ENCODE results near the gene CCDC102A.

Gene CCDC102A

GRCh38 chr16:57471852-57472664 is 64.3 kb downstream of the CCDC102A start:
- Histone ChIP-seq H3K23ac (ENCODE audit: low read length) (no peak overlapping the region), H3K79me1 (ENCODE audit: low read length) (no peaks in the 10 kb centered on the region), H3K79me2 (ENCODE audit: control insufficient read depth, insufficient read depth, low read length) (no peaks in the 10 kb centered on the region), H3K56ac (ENCODE audit: low read length) (peak overlapping the region; percentile 72), H2AK5ac (ENCODE audit: low read length) (no peak overlapping the region), H3K9ac (ENCODE audit: low read length) (peak overlapping the region; percentile 19), H3K27ac (ENCODE audit: low read depth, low read length) (peak overlapping the region; percentile 88), H2BK120ac (ENCODE audit: low read depth, low read length) (no peak overlapping the region), H3K4me3 (ENCODE audit: low read length) (no peak overlapping the region), H2BK5ac (ENCODE audit: low read length) (peak overlapping the region; percentile 66), H3K4ac (ENCODE audit: low read depth, low read length) (no peak overlapping the region), H3K36me3 (ENCODE audit: control insufficient read depth, insufficient read depth, low read length) (peaks cover 27% of the 10 kb centered on the region), H3K4me2 (ENCODE audit: low read length) (no peak overlapping the region), H4K8ac (ENCODE audit: low read depth, low read length) (no peak overlapping the region), H4K5ac (ENCODE audit: low read length) (no peak overlapping the region), H3K27me3 (ENCODE audit: insufficient read depth, low read length, poor library complexity) (no peaks in the 10 kb centered on the region), H3K4me1 (ENCODE audit: control insufficient read depth, low read depth, low read length) (peaks cover 11% of the 10 kb centered on the region), H3K18ac (ENCODE audit: low read length) (no peak overlapping the region), H2BK15ac (replicated peaks; ENCODE audit: low read depth) (no peak overlapping the region)
- WGBS (ENCODE audit: extremely low coverage, insufficient coverage, low lambda C conversion rate), result no CpG with 5 or more reads among the region's 10 CpGs
- no peak for DNase-seq

- peaks cover 3% of the 10 kb centered on the region for H3K79me1 ChIP-seq (ENCODE audit: low read length)
- no peak overlapping the region for H2BK5ac ChIP-seq (ENCODE audit: low read length)
- H3K4me2 ChIP-seq (ENCODE audit: low read length), result no peak overlapping the region
- peak overlapping the region; percentile 16 for H3K9ac ChIP-seq (ENCODE audit: low read length)
- no peaks in the 10 kb centered on the region for H3K27me3 ChIP-seq (ENCODE audit: insufficient read depth, low read length, poor library complexity)
- no peak overlapping the region for H3K4ac ChIP-seq (ENCODE audit: low read depth, low read length)
- no peak overlapping the region for H2BK15ac ChIP-seq (replicated peaks; ENCODE audit: low read depth)
- no peak overlapping the region for H4K5ac ChIP-seq (ENCODE audit: low read length)
- no peak overlapping the region for H4K8ac ChIP-seq (ENCODE audit: low read depth, low read length)
- no peak for DNase-seq
- H2BK120ac ChIP-seq (ENCODE audit: low read depth, low read length), result no peak overlapping the region
- no peak overlapping the region for H3K27ac ChIP-seq (ENCODE audit: low read depth, low read length)
- peaks cover 29% of the 10 kb centered on the region for H3K36me3 ChIP-seq (ENCODE audit: control insufficient read depth, insufficient read depth, low read length)
- H3K79me2 ChIP-seq (ENCODE audit: control insufficient read depth, insufficient read depth, low read length), result no peaks in the 10 kb centered on the region
- H2AK5ac ChIP-seq (ENCODE audit: low read length), result no peak overlapping the region
- H3K4me3 ChIP-seq (ENCODE audit: low read length), result no peak overlapping the region
- H3K56ac ChIP-seq (ENCODE audit: low read length), result no peak overlapping the region
- peaks cover 11% of the 10 kb centered on the region for H3K4me1 ChIP-seq (ENCODE audit: control insufficient read depth, low read depth, low read length)
- WGBS (ENCODE audit: extremely low coverage, insufficient coverage, low lambda C conversion rate), result no CpG with 5 or more reads among the region's 1 CpG
- H3K18ac ChIP-seq (ENCODE audit: low read length), result no peak overlapping the region
- no peak overlapping the region for H3K23ac ChIP-seq (ENCODE audit: low read length)
These were observed 65.2 kb downstream of the CCDC102A start for GRCh38 chr16:57471209-57471608.

GRCh38 chr16:57470711-57471110 is 65.7 kb downstream of the CCDC102A start:
- Histone ChIP-seq H3K4me1 (ENCODE audit: control insufficient read depth, low read depth, low read length) (peaks cover 9% of the 10 kb centered on the region), H2BK5ac (ENCODE audit: low read length) (no peak overlapping the region), H3K56ac (ENCODE audit: low read length) (no peak overlapping the region), H3K79me1 (ENCODE audit: low read length) (peaks cover 4% of the 10 kb centered on the region), H2BK15ac (replicated peaks; ENCODE audit: low read depth) (no peak overlapping the region), H3K18ac (ENCODE audit: low read length) (no peak overlapping the region), H3K4me2 (ENCODE audit: low read length) (no peak overlapping the region), H3K4ac (ENCODE audit: low read depth, low read length) (no peak overlapping the region), H3K27ac (ENCODE audit: low read depth, low read length) (no peak overlapping the region), H2BK120ac (ENCODE audit: low read depth, low read length) (no peak overlapping the region), H3K36me3 (ENCODE audit: control insufficient read depth, insufficient read depth, low read length) (peaks cover 29% of the 10 kb centered on the region), H3K27me3 (ENCODE audit: insufficient read depth, low read length, poor library complexity) (no peaks in the 10 kb centered on the region), H4K5ac (ENCODE audit: low read length) (no peak overlapping the region), H3K23ac (ENCODE audit: low read length) (no peak overlapping the region), H4K8ac (ENCODE audit: low read depth, low read length) (no peak overlapping the region), H3K4me3 (ENCODE audit: low read length) (no peak overlapping the region), H2AK5ac (ENCODE audit: low read length) (no peak overlapping the region), H3K79me2 (ENCODE audit: control insufficient read depth, insufficient read depth, low read length) (no peaks in the 10 kb centered on the region), H3K9ac (ENCODE audit: low read length) (no peak overlapping the region)
- WGBS (ENCODE audit: extremely low coverage, insufficient coverage, low lambda C conversion rate), result no CpG with 5 or more reads among the region's 6 CpGs
- no peak for DNase-seq

- Histone ChIP-seq H3K18ac (ENCODE audit: low read length) (no peak overlapping the region), H3K27me3 (ENCODE audit: insufficient read depth, low read length, poor library complexity) (no peaks in the 10 kb centered on the region), H3K79me2 (ENCODE audit: control insufficient read depth, insufficient read depth, low read length) (no peaks in the 10 kb centered on the region), H2BK5ac (ENCODE audit: low read length) (no peak overlapping the region), H2BK120ac (ENCODE audit: low read depth, low read length) (no peak overlapping the region), H3K4ac (ENCODE audit: low read depth, low read length) (no peak overlapping the region), H4K5ac (ENCODE audit: low read length) (no peak overlapping the region), H3K4me1 (ENCODE audit: control insufficient read depth, low read depth, low read length) (peaks cover 7% of the 10 kb centered on the region), H3K36me3 (ENCODE audit: control insufficient read depth, insufficient read depth, low read length) (peaks cover 29% of the 10 kb centered on the region), H3K4me2 (ENCODE audit: low read length) (no peak overlapping the region), H3K56ac (ENCODE audit: low read length) (no peak overlapping the region), H3K23ac (ENCODE audit: low read length) (no peak overlapping the region), H2BK15ac (replicated peaks; ENCODE audit: low read depth) (no peak overlapping the region), H3K4me3 (ENCODE audit: low read length) (no peak overlapping the region), H2AK5ac (ENCODE audit: low read length) (no peak overlapping the region), H3K9ac (ENCODE audit: low read length) (no peak overlapping the region), H4K8ac (ENCODE audit: low read depth, low read length) (no peak overlapping the region), H3K27ac (ENCODE audit: low read depth, low read length) (no peak overlapping the region), H3K79me1 (ENCODE audit: low read length) (peaks cover 4% of the 10 kb centered on the region)
- no peak for DNase-seq
- WGBS (ENCODE audit: extremely low coverage, insufficient coverage, low lambda C conversion rate), result no CpG with 5 or more reads among the region's 9 CpGs
These were observed 66.4 kb downstream of the CCDC102A start for GRCh38 chr16:57469917-57470470.

GRCh38 chr16:57469046-57469445 is 67.3 kb downstream of the CCDC102A start:
- Histone ChIP-seq H2AK5ac (ENCODE audit: low read length) (no peak overlapping the region), H2BK120ac (ENCODE audit: low read depth, low read length) (no peak overlapping the region), H3K23ac (ENCODE audit: low read length) (no peak overlapping the region), H3K4ac (ENCODE audit: low read depth, low read length) (no peak overlapping the region), H3K79me1 (ENCODE audit: low read length) (peaks cover 11% of the 10 kb centered on the region), H3K27me3 (ENCODE audit: insufficient read depth, low read length, poor library complexity) (no peaks in the 10 kb centered on the region), H3K18ac (ENCODE audit: low read length) (no peak overlapping the region), H3K36me3 (ENCODE audit: control insufficient read depth, insufficient read depth, low read length) (peaks cover 31% of the 10 kb centered on the region), H4K5ac (ENCODE audit: low read length) (no peak overlapping the region), H4K8ac (ENCODE audit: low read depth, low read length) (no peak overlapping the region), H3K9ac (ENCODE audit: low read length) (no peak overlapping the region), H3K4me1 (ENCODE audit: control insufficient read depth, low read depth, low read length) (peaks cover 7% of the 10 kb centered on the region), H2BK15ac (replicated peaks; ENCODE audit: low read depth) (no peak overlapping the region), H3K4me2 (ENCODE audit: low read length) (no peak overlapping the region), H3K56ac (ENCODE audit: low read length) (no peak overlapping the region), H2BK5ac (ENCODE audit: low read length) (no peak overlapping the region), H3K4me3 (ENCODE audit: low read length) (no peak overlapping the region), H3K27ac (ENCODE audit: low read depth, low read length) (no peak overlapping the region), H3K79me2 (ENCODE audit: control insufficient read depth, insufficient read depth, low read length) (peaks cover 2% of the 10 kb centered on the region)
- no peak for DNase-seq
- WGBS (ENCODE audit: extremely low coverage, insufficient coverage, low lambda C conversion rate), result no CpG with 5 or more reads among the region's 11 CpGs
